SU-DHL-6 (cell line): ENCODE measurements around the gene PRDM5.

Source experiments
- H2AFZ ChIP-seq: fragments of 200-600 bp; sonication (generic); 2 replicates; pipeline ENCODE4 v1.6.1; 2014; ENCODE audit warnings: low read depth, mild to moderate bottlenecking, moderate library complexity, mixed read lengths, antibody characterized with exemption, low read length; ENCODE audit not compliant: severe bottlenecking
- H3F3A ChIP-seq: fragments of 200-600 bp; shearing (Covaris generic); 2 replicates; pipeline ENCODE4 v1.6.0; 2016; ENCODE audit warnings: antibody characterized with exemption, mild to moderate bottlenecking; ENCODE audit not compliant: insufficient read depth
- H3K27ac ChIP-seq: fragments of 200-600 bp; sonication (generic); 2 replicates; pipeline ENCODE4 v1.5.1; 2016; ENCODE audit warnings: low read depth, mild to moderate bottlenecking, low read length, moderate library complexity, mixed read lengths
- H3K27me3 ChIP-seq: fragments of 200-600 bp; sonication (generic), shearing (Covaris generic); 2 replicates; pipeline ENCODE4 v1.6.0; 2014; ENCODE audit warnings: mild to moderate bottlenecking, low read length
- H3K36me3 ChIP-seq: fragments of 200-600 bp; sonication (generic); 2 replicates; pipeline ENCODE4 v1.6.1; 2014; ENCODE audit warnings: mild to moderate bottlenecking, low read length, mixed read lengths
- H3K4me2 ChIP-seq: fragments of 300-600, 200-600 bp; shearing (Covaris generic), sonication (generic); 2 replicates; pipeline ENCODE4 v1.6.0; 2014; ENCODE audit warnings: low read length, low read depth, mild to moderate bottlenecking; ENCODE audit not compliant: poor library complexity, severe bottlenecking
- H3K4me3 ChIP-seq: fragments of 200-600 bp; sonication (generic); 2 replicates; pipeline ENCODE4 v1.5.1; 2014; ENCODE audit warnings: antibody characterized with exemption, low read length, mild to moderate bottlenecking, mixed read lengths; ENCODE audit not compliant: insufficient read depth, poor library complexity, severe bottlenecking
- H3K79me2 ChIP-seq: fragments of 200-600 bp; sonication (generic); 2 replicates; pipeline ENCODE4 v1.6.1; 2014; ENCODE audit warnings: mild to moderate bottlenecking, low read length, moderate library complexity; ENCODE audit not compliant: insufficient read depth
- H3K9ac ChIP-seq: fragments of 200-600 bp; sonication (generic); 2 replicates; pipeline ENCODE4 v1.7.0; 2014; ENCODE audit warnings: mild to moderate bottlenecking, low read length
- H3K9me2 ChIP-seq: fragments of 200-600 bp; sonication (generic); replicated peaks from 2 replicates; pipeline ENCODE4 v1.6.1; 2014; ENCODE audit warnings: low read length; ENCODE audit not compliant: insufficient read depth
- H3K9me3 ChIP-seq: fragments of 200-600 bp; sonication (generic); 2 replicates; pipeline ENCODE4 v1.6.1; 2014; ENCODE audit warnings: low read length, mixed read lengths; ENCODE audit not compliant: insufficient read depth
- H4K20me1 ChIP-seq: fragments of 200-600 bp; sonication (generic); 2 replicates; pipeline ENCODE4 v1.6.1; 2014; ENCODE audit warnings: low read depth, mild to moderate bottlenecking, antibody characterized with exemption, low read length, moderate library complexity, mixed read lengths
- CTCF ChIP-seq: fragments of 200-600 bp; sonication (generic); IDR thresholded peaks from one replicate; pipeline ENCODE4 v1.5.1; 2017; ENCODE audit warnings: antibody characterized with exemption, mild to moderate bottlenecking, low read length, moderate library complexity; ENCODE audit not compliant: insufficient read depth, poor library complexity, severe bottlenecking
- EZH2phosphoT487 ChIP-seq: fragments of 200-600 bp; sonication (generic), shearing (Covaris generic); conservative IDR thresholded peaks from 2 replicates; pipeline ENCODE4 v1.6.1; 2018; ENCODE audit warnings: mild to moderate bottlenecking, antibody characterized with exemption, low read length, moderate library complexity, mixed read lengths

PRDM5 gene

DNA sequence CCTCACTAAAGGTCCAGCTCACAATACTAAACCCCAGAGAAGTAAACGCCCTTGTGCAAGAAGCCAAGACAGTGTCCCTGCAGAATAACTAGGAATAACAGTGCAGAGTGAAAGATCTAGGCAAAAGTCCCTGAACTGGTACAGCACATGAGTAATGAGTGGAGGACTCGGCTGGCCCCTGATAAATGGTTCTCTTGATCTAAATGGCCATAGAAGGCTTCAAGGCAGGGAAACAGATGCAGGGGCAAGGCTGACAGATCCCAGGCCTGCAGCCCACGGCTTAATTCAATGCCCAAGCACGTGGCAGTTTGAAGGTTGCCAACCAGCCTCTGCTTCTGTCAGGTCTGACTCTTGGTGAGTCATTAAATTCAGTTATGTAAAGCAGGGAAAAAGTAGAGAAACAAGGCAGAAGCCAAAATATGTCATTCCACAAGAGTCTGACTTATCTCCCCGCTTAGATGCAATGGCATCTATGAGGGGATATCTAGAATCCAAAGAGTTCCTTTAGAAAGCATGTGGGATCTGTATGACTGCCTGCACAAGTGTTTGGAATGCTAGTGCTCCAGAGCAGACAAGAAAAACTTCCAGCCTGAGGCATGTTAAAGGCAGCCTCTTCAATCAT is 121.3 kb downstream of the PRDM5 start:
- no peak for TF ChIP-seq CTCF
- Histone ChIP-seq H3K4me2 (no peak overlapping the region), H3K79me2 (no peaks in the 10 kb centered on the region), H3K9me2 (no peaks in the 10 kb centered on the region), H3K27ac (no peak overlapping the region), H2AFZ (no peak overlapping the region), H3K27me3 (no peaks in the 10 kb centered on the region), H3K36me3 (no peaks in the 10 kb centered on the region), H4K20me1 (no peaks in the 10 kb centered on the region), H3K9me3 (no peaks in the 10 kb centered on the region), H3F3A (no peaks in the 10 kb centered on the region), H3K9ac (no peak overlapping the region), H3K4me3 (no peak overlapping the region)

DNA sequence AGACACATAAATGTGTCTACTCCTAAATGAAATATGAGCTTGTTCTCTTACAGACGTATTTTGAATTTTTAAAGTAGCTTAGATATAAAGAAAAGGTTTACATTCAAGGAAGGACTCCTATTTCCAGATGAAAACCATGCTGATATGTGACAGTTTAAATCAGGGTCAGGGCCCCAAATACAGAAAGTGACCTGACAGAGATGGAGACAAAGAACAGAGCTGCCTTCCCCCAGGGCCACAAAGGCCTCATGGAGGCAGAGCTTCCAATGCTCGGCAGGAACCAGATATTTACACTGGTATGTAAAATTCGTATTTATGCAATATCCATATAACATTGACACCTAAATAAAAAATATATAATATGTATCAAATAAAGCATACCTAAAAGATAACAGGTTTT is 124.0 kb downstream of the PRDM5 start:
- H3K27ac ChIP-seq, result no peak overlapping the region
- no peak overlapping the region for H3K4me3 ChIP-seq
- no peak for TF ChIP-seq CTCF
- no peak for TF ChIP-seq EZH2phosphoT487
- no peaks in the 10 kb centered on the region for H3K9me3 ChIP-seq
- no peak overlapping the region for H3K4me2 ChIP-seq
- no peaks in the 10 kb centered on the region for H3K27me3 ChIP-seq
- H3K36me3 ChIP-seq, result no peaks in the 10 kb centered on the region
- no peaks in the 10 kb centered on the region for H4K20me1 ChIP-seq
- no peaks in the 10 kb centered on the region for H3K9me2 ChIP-seq
- H3K79me2 ChIP-seq, result no peaks in the 10 kb centered on the region
- no peak overlapping the region for H2AFZ ChIP-seq
- no peaks in the 10 kb centered on the region for H3F3A ChIP-seq
- no peak overlapping the region for H3K9ac ChIP-seq

GRCh38 chr4:120796271-120796670 is 126.3 kb downstream of the PRDM5 start:
- Histone ChIP-seq H3K79me2 (no peaks in the 10 kb centered on the region), H3K4me3 (no peak overlapping the region), H3F3A (no peaks in the 10 kb centered on the region), H2AFZ (no peak overlapping the region), H3K36me3 (no peaks in the 10 kb centered on the region), H3K4me2 (no peak overlapping the region), H3K27me3 (no peaks in the 10 kb centered on the region), H3K9me2 (no peaks in the 10 kb centered on the region), H3K27ac (no peak overlapping the region), H3K9me3 (no peaks in the 10 kb centered on the region), H3K9ac (no peak overlapping the region), H4K20me1 (no peaks in the 10 kb centered on the region)
- TF ChIP-seq EZH2phosphoT487 (no peak), CTCF (no peak)
